ENCODE measurements around the gene C1QL1. TPM values are rescaled to one million over a fixed set of nuclear protein-coding genes. Genes with fewer than 3 reads are reported as not detected.
A peak's percentile ranks its signal among the peaks of the same experiment; 100 is the strongest.

Gene C1QL1
- total RNA-seq, 2 experiments from 2014 or later: 0.76 to 0.87 TPM

DNA sequence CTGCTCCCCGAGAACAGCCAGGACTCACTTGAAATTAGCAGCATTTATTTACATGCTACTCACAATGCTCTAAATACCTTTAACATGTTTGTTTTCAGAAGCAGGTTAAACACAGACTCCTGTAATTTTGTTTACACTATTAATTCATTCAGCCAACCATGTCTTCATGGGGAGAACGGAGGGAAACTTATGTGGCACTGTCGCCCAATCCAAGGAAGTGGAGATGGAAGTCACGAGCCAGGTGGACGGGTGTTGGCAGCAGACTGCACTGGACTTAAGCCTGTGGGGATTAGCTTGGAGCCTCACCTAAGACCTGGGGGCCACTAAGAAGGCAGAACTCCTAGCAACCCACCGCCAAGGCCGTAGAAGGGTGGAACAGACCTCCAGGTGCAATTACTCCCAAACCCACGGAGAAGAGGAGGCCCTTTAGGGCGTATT is 44.0 kb downstream of the C1QL1 start:
- Mint-ChIP-seq H3K36me3 (peaks cover 19% of the 10 kb centered on the region), H3K4me3 (no peak overlapping the region), H3K27me3 (peaks cover 10% of the 10 kb centered on the region), H3K9me3 (no peaks in the 10 kb centered on the region), H3K4me1 (ENCODE audit: low read depth) (peaks cover 5% of the 10 kb centered on the region), H3K27ac (no peak overlapping the region)
- ChIA-PET CTCF (interaction anchor here (2.1 kb wide), 1 partner anchor 13 kb away, joined by 4 read pairs; no protein-coding TSS in a partner anchor), POLR2A (interaction anchor here (0.7 kb wide), 1 partner anchor 151 kb away, joined by 3 read pairs; no protein-coding TSS in a partner anchor)
- DNase-seq: no peak
- intact Hi-C loops (cut with micrococcal nuclease): loop anchor here (5.0 kb wide), 1 partner anchor 208 kb away; the partner anchor contains the start of gene PLCD3

DNA sequence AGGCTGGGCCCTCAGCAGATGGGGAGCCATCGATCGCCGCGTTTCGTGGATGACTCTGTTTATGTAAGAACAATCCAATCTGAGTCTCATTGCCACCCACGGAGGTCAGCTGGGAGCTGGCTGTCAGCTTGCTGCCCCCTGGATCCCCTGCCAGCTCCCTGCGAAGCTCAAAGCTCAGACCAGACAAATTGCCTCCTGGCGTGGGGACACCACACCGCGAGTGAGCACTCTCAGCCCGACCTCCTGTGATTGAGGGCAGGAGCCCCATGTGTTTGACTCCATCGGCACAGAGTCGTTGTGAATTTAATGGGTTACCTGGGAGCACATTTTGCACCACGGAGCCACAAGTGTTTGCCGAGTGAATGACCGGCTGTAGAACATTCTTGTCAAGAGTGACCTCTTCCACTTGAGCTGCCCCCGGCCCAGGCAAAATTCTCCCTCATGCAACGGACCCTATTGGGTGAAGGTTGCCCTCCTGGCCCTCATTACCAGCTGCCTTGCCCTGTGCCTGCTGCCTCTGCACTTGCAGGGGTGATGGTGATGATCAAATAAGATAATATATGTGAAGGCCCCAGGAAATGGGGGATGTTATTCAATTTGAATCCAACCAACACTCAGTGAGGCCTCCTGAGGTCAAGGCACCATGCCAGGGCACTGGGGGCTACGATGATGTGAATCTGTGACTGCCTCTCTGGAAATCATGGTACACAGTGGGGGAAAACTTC is 45.2 kb downstream of the C1QL1 start:
- Mint-ChIP-seq H3K27me3 (peaks cover 10% of the 10 kb centered on the region), H3K4me3 (no peak overlapping the region), H3K4me1 (ENCODE audit: low read depth) (peaks cover 5% of the 10 kb centered on the region), H3K9me3 (no peaks in the 10 kb centered on the region), H3K36me3 (peaks cover 11% of the 10 kb centered on the region), H3K27ac (no peak overlapping the region)
- intact Hi-C loops (cut with micrococcal nuclease): loop anchor here (5.0 kb wide), 1 partner anchor 209 kb away; the partner anchor contains the start of gene PLCD3
- DNase-seq: no peak
- ChIA-PET CTCF (interaction anchor here (2.1 to 6.6 kb wide), 3 partner anchors 12 to 176 kb away, joined by 4 to 162 read pairs (median 17); no protein-coding TSS in a partner anchor), POLR2A (interaction anchor here (0.9 kb wide), 1 partner anchor 10 kb away, joined by 3 read pairs; no protein-coding TSS in a partner anchor)

DNA sequence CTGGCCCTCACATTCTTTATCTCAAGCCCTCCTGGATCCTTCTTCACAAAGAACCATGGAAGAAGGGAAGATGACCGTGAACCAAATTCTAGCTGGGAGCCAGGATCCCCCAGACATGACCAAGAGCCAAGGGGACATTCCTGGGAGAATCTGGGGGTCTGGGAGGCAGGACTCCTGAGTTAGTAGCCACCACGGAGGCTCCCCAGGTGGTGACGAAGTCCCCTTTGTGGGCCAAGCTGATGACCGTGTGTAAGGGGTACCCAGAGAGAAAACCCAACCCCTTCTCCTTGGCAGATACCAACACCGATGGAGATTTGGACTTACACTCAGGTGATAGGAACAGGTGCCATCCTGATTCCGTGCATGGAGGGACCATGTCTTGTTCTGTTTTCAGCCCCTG is 46.0 kb downstream of the C1QL1 start:
- Mint-ChIP-seq H3K27ac (no peak overlapping the region), H3K36me3 (peaks cover 6% of the 10 kb centered on the region), H3K9me3 (no peaks in the 10 kb centered on the region), H3K27me3 (peaks cover 10% of the 10 kb centered on the region), H3K4me3 (no peak overlapping the region), H3K4me1 (ENCODE audit: low read depth) (peaks cover 5% of the 10 kb centered on the region)
- intact Hi-C loops (cut with micrococcal nuclease): loop anchor here (5.0 kb wide), 1 partner anchor 210 kb away; the partner anchor contains the start of gene PLCD3
- CTCF ChIA-PET: interaction anchor here (2.1 to 6.6 kb wide), 4 partner anchors 11 to 177 kb away, joined by 4 to 162 read pairs (median 14); no protein-coding TSS in a partner anchor
- POLR2A ChIA-PET: no interaction called here
- no peak for DNase-seq

DNA sequence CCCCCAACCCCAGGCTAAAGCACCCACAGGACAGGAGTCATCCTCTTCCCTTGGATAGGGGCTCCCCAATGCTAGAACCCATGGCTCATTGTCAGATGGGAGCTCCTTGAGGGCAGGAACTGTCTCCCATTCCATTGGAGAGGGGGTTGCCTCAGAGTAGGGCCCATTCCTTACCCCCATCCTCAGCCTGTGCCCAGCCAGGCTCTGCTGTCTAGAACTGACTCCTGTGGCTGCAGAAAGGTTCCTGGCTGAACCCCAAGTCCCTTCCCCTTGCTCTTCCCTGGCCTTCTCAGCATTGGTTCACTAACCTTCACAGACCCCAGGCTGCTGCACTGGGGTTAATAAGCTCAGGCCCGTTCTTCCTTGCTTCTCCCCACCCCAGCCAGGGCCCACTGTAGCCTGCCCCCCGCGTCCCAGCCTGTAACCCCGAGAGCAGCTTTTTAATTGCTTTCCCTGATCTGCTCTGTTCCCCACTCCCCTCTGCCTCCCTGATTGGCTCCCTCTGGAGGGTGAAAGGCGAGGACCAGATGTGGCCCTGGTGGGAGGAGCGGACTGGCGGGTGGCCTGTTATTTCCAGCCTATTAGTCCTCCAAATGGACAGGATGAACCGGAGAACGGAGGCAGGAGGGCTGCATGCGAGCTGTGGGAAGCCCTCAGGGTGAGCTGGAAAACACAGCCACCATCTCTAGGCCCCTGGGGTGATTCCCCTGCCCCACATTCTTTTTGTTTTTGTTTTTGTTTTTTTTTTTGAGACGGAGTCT is 46.8 kb downstream of the C1QL1 start:
- Mint-ChIP-seq H3K36me3 (peaks cover 3% of the 10 kb centered on the region), H3K4me3 (no peak overlapping the region), H3K9me3 (no peaks in the 10 kb centered on the region), H3K4me1 (ENCODE audit: low read depth) (peaks cover 5% of the 10 kb centered on the region), H3K27me3 (peaks cover 10% of the 10 kb centered on the region), H3K27ac (no peak overlapping the region)
- CTCF ChIA-PET: interaction anchor here (1.0 to 6.6 kb wide), 13 partner anchors 10 to 214 kb away, joined by 3 to 162 read pairs (median 9); partner anchors contain the start of genes ACBD4 and PLCD3
- intact Hi-C loops (cut with micrococcal nuclease): loop anchor here (5.0 kb wide), 1 partner anchor 211 kb away; the partner anchor contains the start of gene PLCD3
- POLR2A ChIA-PET: interaction anchor here (2.0 kb wide), 1 partner anchor 99 kb away, joined by 12 read pairs; no protein-coding TSS in a partner anchor
- no peak for DNase-seq

DNA sequence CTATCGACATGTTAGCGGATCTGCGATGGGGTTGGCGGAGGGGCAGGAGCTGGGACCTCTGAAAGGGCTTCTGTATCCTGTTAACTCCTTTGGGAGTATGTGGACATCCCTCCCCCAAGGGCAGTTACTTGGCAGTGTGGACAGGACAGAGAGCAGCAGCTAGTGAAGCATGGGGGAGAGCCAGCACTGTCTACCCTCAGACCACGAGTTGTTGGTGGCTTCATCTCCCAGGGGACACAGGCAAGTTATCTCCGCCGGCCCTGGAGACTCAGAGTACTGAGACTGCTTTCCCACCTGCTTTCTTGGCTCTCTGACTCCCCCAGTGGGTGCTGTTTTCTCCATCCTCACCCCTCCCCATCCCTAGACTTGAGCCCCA is 47.5 kb downstream of the C1QL1 start:
- CTCF ChIA-PET: interaction anchor here (0.5 to 6.6 kb wide), 28 partner anchors 8 to 311 kb away, joined by 3 to 162 read pairs (median 5); partner anchors contain the start of genes ACBD4, C1QL1, EFTUD2 and PLCD3
- H3K36me3 Mint-ChIP-seq: no peaks in the 10 kb centered on the region
- H3K27ac Mint-ChIP-seq: no peak overlapping the region
- peaks cover 5% of the 10 kb centered on the region for H3K4me1 Mint-ChIP-seq (ENCODE audit: low read depth)
- peaks cover 10% of the 10 kb centered on the region for H3K27me3 Mint-ChIP-seq
- POLR2A ChIA-PET: interaction anchor here (2.0 kb wide), 1 partner anchor 100 kb away, joined by 12 read pairs; no protein-coding TSS in a partner anchor
- no peaks in the 10 kb centered on the region for H3K9me3 Mint-ChIP-seq
- no peak for DNase-seq
- intact Hi-C loops (cut with micrococcal nuclease): loop anchor here (1.0 to 5.0 kb wide), 3 partner anchors 98 to 212 kb away; partner anchors contain the start of gene PLCD3
- H3K4me3 Mint-ChIP-seq: no peak overlapping the region

DNA sequence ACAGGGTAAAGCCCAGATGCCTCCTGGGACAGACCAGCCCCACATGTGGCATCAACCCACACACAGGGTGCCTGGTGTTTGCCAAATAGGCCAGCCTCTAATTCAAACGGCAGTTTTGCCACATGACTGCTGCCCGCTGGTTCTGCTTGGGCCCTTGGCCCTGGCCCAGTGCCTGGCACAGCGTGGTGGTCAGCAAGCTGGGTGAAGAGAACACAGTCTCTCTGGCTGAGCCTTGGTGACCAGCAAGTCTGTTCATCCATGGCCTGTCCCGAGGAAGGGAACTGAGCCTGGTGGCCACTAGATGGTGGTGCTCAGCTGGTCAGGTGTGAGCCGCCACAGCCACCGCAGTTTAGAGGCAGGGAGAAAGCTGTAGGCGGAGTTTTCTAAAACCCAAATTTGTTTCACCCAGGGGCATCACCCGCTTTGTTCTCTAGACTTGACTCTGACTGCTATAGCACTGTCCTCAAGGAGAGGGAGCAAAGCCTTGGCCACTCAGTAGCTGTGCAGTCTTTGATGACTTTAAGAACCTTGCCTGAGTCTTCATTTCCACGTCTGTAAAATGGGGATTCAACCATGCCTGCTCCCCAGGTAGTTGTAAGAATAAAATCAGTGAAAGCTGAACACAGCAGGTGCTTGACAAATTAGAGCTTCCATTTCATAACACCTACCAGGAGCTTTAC is 48.1 kb downstream of the C1QL1 start:
- H3K36me3 Mint-ChIP-seq: no peaks in the 10 kb centered on the region
- ChIA-PET CTCF (interaction anchor here (0.5 to 6.6 kb wide), 27 partner anchors 9 to 311 kb away, joined by 3 to 162 read pairs (median 5); partner anchors contain the start of genes ACBD4, C1QL1, EFTUD2 and PLCD3), POLR2A (interaction anchor here (0.6 to 2.0 kb wide), 2 partner anchors 23 to 101 kb away, joined by 3 to 12 read pairs; no protein-coding TSS in a partner anchor)
- peaks cover 5% of the 10 kb centered on the region for H3K4me1 Mint-ChIP-seq (ENCODE audit: low read depth)
- no peak overlapping the region for H3K4me3 Mint-ChIP-seq
- H3K27ac Mint-ChIP-seq: no peak overlapping the region
- H3K27me3 Mint-ChIP-seq: peaks cover 10% of the 10 kb centered on the region
- H3K9me3 Mint-ChIP-seq: no peaks in the 10 kb centered on the region
- DNase-seq: peak; percentile 85
- intact Hi-C loops (cut with micrococcal nuclease): loop anchor here (1.0 to 5.0 kb wide), 3 partner anchors 98 to 212 kb away; partner anchors contain the start of gene PLCD3

DNA sequence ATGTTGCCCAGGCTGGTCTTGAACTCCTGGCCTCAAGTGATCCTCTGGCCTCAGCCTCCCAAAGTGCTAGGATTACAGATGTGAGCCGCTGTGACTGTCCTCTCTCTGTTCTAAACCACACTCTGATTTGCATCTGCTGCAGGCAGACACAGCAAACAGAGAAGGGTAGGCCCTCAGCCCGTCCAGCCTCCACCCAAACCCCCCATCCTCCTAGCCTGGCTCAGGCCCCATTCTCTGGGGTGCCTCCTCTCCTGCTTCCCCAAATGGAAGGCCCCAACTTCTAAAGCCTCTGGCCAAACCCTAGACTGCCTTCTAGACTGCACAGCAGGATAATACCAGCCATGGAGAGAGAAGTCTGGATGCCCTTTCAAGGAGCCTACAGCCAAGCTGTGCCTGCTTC is 48.7 kb downstream of the C1QL1 start:
- ChIA-PET CTCF (interaction anchor here (1.0 to 6.6 kb wide), 12 partner anchors 9 to 216 kb away, joined by 3 to 162 read pairs (median 6); partner anchors contain the start of genes ACBD4 and C1QL1), POLR2A (interaction anchor here (2.0 kb wide), 1 partner anchor 101 kb away, joined by 12 read pairs; no protein-coding TSS in a partner anchor)
- no peak overlapping the region for H3K4me3 Mint-ChIP-seq
- H3K27ac Mint-ChIP-seq: no peak overlapping the region
- no peak for DNase-seq
- no peaks in the 10 kb centered on the region for H3K36me3 Mint-ChIP-seq
- H3K9me3 Mint-ChIP-seq: no peaks in the 10 kb centered on the region
- H3K27me3 Mint-ChIP-seq: peaks cover 10% of the 10 kb centered on the region
- intact Hi-C loops (cut with micrococcal nuclease): no loop called here
- H3K4me1 Mint-ChIP-seq (ENCODE audit: low read depth): peaks cover 5% of the 10 kb centered on the region

DNA sequence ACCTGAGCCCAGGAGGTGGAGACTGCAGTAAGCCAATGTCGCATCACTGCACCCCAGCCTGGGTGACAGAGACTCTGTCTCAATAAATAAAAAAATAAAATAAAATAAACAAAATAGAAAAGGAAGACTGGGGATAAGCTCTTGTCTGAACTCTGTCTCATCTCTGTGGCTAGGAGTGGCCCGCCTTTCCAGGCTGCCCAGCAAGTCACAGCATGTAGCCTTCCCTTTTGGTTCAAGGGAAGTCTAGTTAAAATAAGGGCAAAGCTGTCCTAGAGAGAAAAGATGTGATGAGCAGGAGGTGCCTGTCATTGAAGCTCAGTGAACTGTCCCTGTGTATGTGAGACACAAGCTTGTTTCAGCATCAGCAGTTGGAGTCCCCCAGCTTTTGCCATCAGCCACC is 50.1 kb downstream of the C1QL1 start:
- Mint-ChIP-seq H3K9me3 (no peaks in the 10 kb centered on the region), H3K27ac (no peak overlapping the region), H3K4me3 (no peak overlapping the region), H3K36me3 (no peaks in the 10 kb centered on the region), H3K4me1 (ENCODE audit: low read depth) (peaks cover 5% of the 10 kb centered on the region), H3K27me3 (peaks cover 15% of the 10 kb centered on the region)
- POLR2A ChIA-PET: no interaction called here
- intact Hi-C loops (cut with micrococcal nuclease): no loop called here
- no peak for DNase-seq
- CTCF ChIA-PET: interaction anchor here (0.8 to 6.6 kb wide), 4 partner anchors 7 to 181 kb away, joined by 3 to 162 read pairs (median 14); no protein-coding TSS in a partner anchor

DNA sequence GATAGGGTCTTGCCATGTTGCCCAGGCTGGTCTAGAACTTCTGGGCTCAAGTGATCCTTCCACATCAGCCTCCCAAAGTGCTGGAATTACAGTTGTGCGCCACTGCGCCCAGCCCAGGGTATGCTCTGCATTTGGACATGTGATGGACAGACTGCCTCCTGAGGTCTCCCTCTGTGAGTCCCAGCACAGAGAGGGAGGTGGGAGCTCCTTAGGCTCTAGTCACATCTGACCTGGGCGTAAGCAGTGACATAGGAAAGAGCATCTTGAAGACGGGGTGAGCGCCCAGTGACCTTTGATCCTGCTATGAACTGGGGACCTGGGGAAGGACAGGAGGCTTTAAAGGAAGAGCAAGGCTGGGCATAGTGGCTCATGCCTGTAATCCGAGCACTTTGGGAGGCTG is 50.6 kb downstream of the C1QL1 start:
- CTCF ChIA-PET: interaction anchor here (4.2 to 6.6 kb wide), 2 partner anchors 7 to 103 kb away, joined by 26 to 162 read pairs; no protein-coding TSS in a partner anchor
- H3K4me1 Mint-ChIP-seq (ENCODE audit: low read depth): peaks cover 5% of the 10 kb centered on the region
- POLR2A ChIA-PET: no interaction called here
- H3K36me3 Mint-ChIP-seq: no peaks in the 10 kb centered on the region
- H3K9me3 Mint-ChIP-seq: no peaks in the 10 kb centered on the region
- H3K4me3 Mint-ChIP-seq: no peak overlapping the region
- H3K27me3 Mint-ChIP-seq: peaks cover 16% of the 10 kb centered on the region
- no peak for DNase-seq
- intact Hi-C loops (cut with micrococcal nuclease): no loop called here
- no peak overlapping the region for H3K27ac Mint-ChIP-seq

DNA sequence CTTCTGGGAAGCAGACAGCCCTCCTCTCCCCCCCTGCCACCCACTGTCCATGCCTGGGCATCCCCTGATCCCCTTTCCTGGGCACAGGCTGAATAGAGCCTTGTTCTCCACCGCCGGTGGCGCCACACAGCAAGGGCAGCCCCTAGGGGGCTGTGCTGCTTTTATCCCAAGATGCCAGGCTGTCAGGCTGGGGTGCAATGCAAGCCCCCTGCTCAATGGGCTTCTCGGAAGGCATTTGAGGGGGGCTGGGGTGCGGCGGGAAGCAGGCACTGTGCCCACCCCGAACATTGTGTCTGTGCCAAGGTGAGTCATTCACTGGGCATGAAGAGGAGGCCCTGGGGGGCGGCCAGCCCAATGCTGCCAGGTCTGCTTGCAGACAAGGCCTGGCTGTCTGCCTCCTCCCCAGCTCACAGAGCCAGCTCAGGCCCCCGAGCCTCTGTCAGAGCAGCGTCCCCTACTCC is 51.3 kb downstream of the C1QL1 start:
- CTCF ChIA-PET: interaction anchor here (6.6 kb wide), 1 partner anchor 104 kb away, joined by 162 read pairs; no protein-coding TSS in a partner anchor
- H3K36me3 Mint-ChIP-seq: no peaks in the 10 kb centered on the region
- peaks cover 5% of the 10 kb centered on the region for H3K4me1 Mint-ChIP-seq (ENCODE audit: low read depth)
- H3K9me3 Mint-ChIP-seq: no peaks in the 10 kb centered on the region
- H3K27ac Mint-ChIP-seq: no peak overlapping the region
- peaks cover 21% of the 10 kb centered on the region for H3K27me3 Mint-ChIP-seq
- intact Hi-C loops (cut with micrococcal nuclease): no loop called here
- no peak for DNase-seq
- POLR2A ChIA-PET: no interaction called here
- H3K4me3 Mint-ChIP-seq: no peak overlapping the region
